NCI-H524 treated with DMSO at 0.1 percent for 48 hours (cell line): ENCODE results near the gene DYNC1LI1.

Experiments
- DNase-seq: peaks from one replicate; lab custom pipeline; 2025; lab: John Stamatoyannopoulos, UW

DYNC1LI1 gene

DNA sequence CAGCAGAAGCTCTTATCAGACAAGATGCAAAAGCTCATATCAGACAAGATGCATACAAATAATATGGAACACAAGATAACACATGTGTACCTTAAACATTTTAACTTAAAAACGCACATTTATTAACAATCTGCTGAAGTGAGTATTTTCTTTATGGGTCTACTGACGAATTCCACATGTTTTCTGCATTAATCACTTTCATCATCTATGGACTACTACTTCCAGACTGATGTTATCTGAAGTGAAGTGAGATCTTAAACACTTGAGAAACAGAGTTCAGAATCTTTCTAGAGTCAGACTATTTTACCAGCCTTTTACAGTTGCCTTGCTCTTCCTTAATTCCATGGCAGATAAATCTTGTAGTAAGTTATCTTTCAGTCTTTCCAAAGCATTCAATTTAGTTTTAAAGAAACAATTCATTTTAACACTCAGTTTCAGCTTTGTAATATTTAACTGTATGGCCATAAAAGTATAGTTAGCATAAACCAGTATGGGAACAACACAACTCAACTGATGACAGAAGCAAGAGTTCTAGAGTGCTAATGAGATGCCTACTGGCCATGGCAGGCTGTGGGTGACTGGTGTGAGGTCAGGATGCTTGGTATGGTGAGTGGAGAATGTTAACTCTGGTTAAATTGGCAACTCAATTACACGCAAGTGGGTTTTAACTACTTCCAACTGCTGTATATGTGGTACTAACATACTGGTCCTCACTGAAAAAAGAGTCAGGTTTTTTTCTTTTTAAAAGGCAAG is 77.8 kb downstream of the DYNC1LI1 start:
- no peak for DNase-seq

DNA sequence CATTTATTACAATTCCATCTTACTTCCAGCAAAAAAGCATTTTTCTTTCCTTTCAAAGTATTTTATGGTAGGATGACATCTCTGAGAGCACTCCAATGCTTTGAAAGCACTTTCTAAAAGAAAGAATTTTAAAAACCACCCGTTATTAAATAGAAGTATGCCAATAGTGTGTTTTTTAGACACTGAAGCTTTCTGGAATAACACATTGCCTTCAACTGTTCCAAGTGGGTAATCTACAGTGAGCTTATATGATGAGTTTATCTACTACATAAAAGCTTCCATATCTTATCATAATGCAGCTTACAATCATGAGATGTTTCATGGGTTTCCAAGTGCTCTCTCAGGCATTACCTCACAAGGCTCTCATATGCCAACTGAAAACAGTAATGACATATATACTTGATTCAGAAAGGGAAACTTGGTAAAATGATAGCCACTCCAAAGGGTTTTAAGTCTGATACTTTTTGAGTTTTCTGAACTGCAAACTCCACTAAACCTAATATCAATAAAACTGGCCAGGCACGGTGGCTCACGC is 82.1 kb downstream of the DYNC1LI1 start:
- no peak for DNase-seq

GRCh38 chr3:32487781-32488473 is 82.7 kb downstream of the DYNC1LI1 start:
- no peak for DNase-seq

DNA sequence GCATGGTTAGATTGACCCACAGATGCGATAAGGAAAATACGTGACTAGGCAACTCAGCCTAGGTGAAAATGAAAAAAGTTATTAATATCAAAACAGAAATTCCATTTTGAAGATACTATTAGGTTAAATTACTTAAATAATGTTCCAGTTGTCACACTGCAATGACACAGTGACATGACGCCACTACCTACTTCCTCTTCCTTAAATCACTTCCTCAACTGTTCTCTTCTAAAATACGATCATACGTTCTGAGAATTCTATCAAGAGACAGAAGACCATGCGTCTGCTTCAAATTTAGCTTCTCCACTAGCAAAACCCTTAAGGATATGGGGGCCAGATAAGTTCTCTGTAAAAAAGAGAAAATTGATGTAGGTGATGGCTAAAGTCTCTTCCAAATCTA is 86.2 kb downstream of the DYNC1LI1 start:
- DNase-seq: no peak

GRCh38 chr3:32483772-32484171 is 86.9 kb downstream of the DYNC1LI1 start:
- DNase-seq: peak; percentile 49

DNA sequence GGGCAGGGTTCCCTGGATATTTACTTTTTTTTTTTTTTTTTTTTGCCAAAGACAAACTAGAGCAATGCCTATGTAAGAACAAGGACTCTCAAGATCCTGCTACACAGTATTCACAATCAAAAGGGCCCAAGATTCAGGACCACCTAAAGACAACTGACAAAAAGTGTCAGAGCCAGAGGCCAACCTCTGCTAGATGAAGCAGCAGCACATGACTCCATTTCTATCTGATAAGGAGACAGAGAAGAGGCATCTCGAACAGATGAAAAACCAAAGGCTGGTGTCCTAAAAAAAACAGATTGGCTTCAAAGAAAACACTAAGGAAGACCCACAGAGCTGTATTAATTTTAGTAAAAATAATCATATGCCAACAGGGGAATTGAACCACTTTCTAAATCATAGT is 88.0 kb downstream of the DYNC1LI1 start:
- DNase-seq: no peak

- no peak for DNase-seq
Observed at GRCh38 chr3:32481791-32482631, 88.6 kb downstream of the DYNC1LI1 start.

DNA sequence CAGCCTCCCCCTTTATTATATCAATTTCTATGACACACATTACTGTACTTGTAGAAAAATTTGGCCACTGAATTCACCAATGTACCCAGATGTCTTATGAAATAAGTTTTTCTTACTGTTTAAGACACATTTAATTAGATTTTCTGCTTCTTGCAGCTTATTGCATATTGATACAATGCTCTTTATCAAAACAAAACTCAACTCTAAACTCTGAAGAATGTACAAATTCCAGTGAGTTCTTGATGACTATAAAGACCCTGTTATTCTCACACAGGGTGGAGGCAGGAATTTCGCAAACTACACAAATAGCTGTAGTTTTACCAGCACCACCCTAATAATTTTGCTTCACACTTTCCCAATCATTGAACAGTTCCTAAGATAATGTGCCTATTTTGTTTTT is 90.1 kb downstream of the DYNC1LI1 start:
- no peak for DNase-seq
